Epithelial cell of proximal tubule (primary cell): ENCODE data around the gene EPHA4. TPM values are rescaled to one million over a fixed set of nuclear protein-coding genes. Genes with fewer than 3 reads are reported as not detected.

Source experiments
- DNase-seq: peaks from one replicate; pipeline ENCODE4 v3.0.0-alpha.2; 2011; ENCODE audit warnings: low read depth
- H3K4me3 ChIP-seq: 2 replicates; pipeline ENCODE4 v1.5.1; 2011; ENCODE audit warnings: low read depth, mild to moderate bottlenecking, low read length
- CTCF ChIP-seq: conservative IDR thresholded peaks from 2 replicates; pipeline ENCODE4 v1.5.1; 2012; ENCODE audit warnings: low read depth, mild to moderate bottlenecking, low read length
- total RNA-seq: library from RNA; depleted of rRNA; stranded (reverse); fragments of >200 nt; gene quantifications from 2 replicates; pipeline ENCODE4 v1.2.3, GENCODE V29; 2015

EPHA4 gene
- total RNA-seq, 1 donor from 2014 or later, result 13.3 TPM

- no peak for DNase-seq
- no peak for TF ChIP-seq CTCF
Observed at GRCh38 chr2:221381928-221382488, 190.1 kb downstream of the EPHA4 start.

GRCh38 chr2:221380686-221381085, 191.4 kb downstream of the EPHA4 start:
- DNase-seq, result no peak
- no peak for TF ChIP-seq CTCF
- H3K4me3 ChIP-seq, result no peak overlapping the region

More at GRCh38 chr2:221381928-221382488, 190.1 kb downstream of the EPHA4 start:
- H3K4me3 ChIP-seq, result no peak overlapping the region

- no peak for TF ChIP-seq CTCF
- no peak for DNase-seq
- no peak overlapping the region for H3K4me3 ChIP-seq
Observed at GRCh38 chr2:221380062-221380461, 192.0 kb downstream of the EPHA4 start.

- H3K4me3 ChIP-seq, result no peak overlapping the region
- DNase-seq, result no peak
- TF ChIP-seq CTCF, result no peak
Observed at GRCh38 chr2:221377597-221377996, 194.5 kb downstream of the EPHA4 start.

- no peak for DNase-seq
- TF ChIP-seq CTCF, result no peak
- no peak overlapping the region for H3K4me3 ChIP-seq
Observed at GRCh38 chr2:221377066-221377465, 195.0 kb downstream of the EPHA4 start.

GRCh38 chr2:221374234-221374633, 197.9 kb downstream of the EPHA4 start:
- no peak for DNase-seq
- H3K4me3 ChIP-seq, result no peak overlapping the region
- TF ChIP-seq CTCF, result no peak

- no peak for DNase-seq
- TF ChIP-seq CTCF, result no peak
- no peak overlapping the region for H3K4me3 ChIP-seq
Observed at GRCh38 chr2:221372907-221373306, 199.2 kb downstream of the EPHA4 start.
